ENCODE measurements around the gene RAB3D. TPM values are rescaled to one million over a fixed set of nuclear protein-coding genes. Genes with fewer than 3 reads are reported as not detected.

The RAB3D gene
- total and polyA plus RNA-seq, 10 of the 15 experiments (the other 5 are each of a cell fraction or from before 2014, with no cell fraction given), result 1.1 to 15.7 (median 6.2) TPM

- TF ChIP-seq ZBTB40 (IDR thresholded peaks at IDR 0.05; ENCODE audit: borderline replicate concordance), result no peak
- 0 out of 4 replicates have a peak, but pooled peaks of 1 of the 2 experiments have one; percentile 16 for TF ChIP-seq ETV6 (conservative IDR thresholded peaks at IDR 0.05 in 1 of 2, IDR thresholded peaks at IDR 0.05 in 1 of 2; ENCODE audit: borderline replicate concordance in 1 of 2, low read depth in 1 of 2)
- 0 out of 2 replicates have a peak, but pooled peaks have one; percentile 31 for TF ChIP-seq POLR2AphosphoS5 (IDR thresholded peaks at IDR 0.05; ENCODE audit: low read length)
- no peak for TF ChIP-seq SUPT20H (IDR thresholded peaks at IDR 0.05; ENCODE audit: borderline replicate concordance, control insufficient read depth, low read depth, low read length)
- peak; percentile 57 for TF ChIP-seq ZNF384 (IDR thresholded peaks at IDR 0.05; ENCODE audit: borderline replicate concordance, low read depth, low read length)
- TF ChIP-seq CREM (IDR thresholded peaks at IDR 0.05; ENCODE audit: low read depth), result peak; percentile 56; the same call in 1 of the 2 replicates
- TF ChIP-seq PKNOX1 (IDR thresholded peaks at IDR 0.05), result peak; percentile 46
- peak in 1 of 2 experiments; percentile 85; a peak in 2 of 4 replicates for TF ChIP-seq CEBPB (IDR thresholded peaks at IDR 0.05; ENCODE audit: borderline replicate concordance in 1 of 2, low read depth in 2 of 2, low read length in 2 of 2)
- peak; percentile 63 for TF ChIP-seq NFIC (IDR thresholded peaks at IDR 0.05; ENCODE audit: low read depth, low read length)
- TF ChIP-seq ZNF687 (IDR thresholded peaks at IDR 0.05), result 0 out of 2 replicates have a peak, but pooled peaks have one; percentile 28
- TF ChIP-seq RCOR1 (conservative IDR thresholded peaks at IDR 0.05; ENCODE audit: low read depth, low read length), result no peak
- peak; percentile 23 for TF ChIP-seq MEF2B (IDR thresholded peaks at IDR 0.05; ENCODE audit: partially characterized antibody, poor library complexity, severe bottlenecking)
- TF ChIP-seq DPF2 (IDR thresholded peaks at IDR 0.05), result 0 out of 2 replicates have a peak, but pooled peaks have one; percentile 13
- no peak for TF ChIP-seq IRF5 (IDR thresholded peaks at IDR 0.05; ENCODE audit: borderline replicate concordance)
- TF ChIP-seq JUNB (IDR thresholded peaks at IDR 0.05), result peak; percentile 45; the same call in 1 of the 2 replicates
- 0 out of 2 replicates have a peak, but pooled peaks have one; percentile 38 for TF ChIP-seq CHD2 (IDR thresholded peaks at IDR 0.05; ENCODE audit: borderline replicate concordance, low read depth, low read length)
- peak; percentile 68; the same call in 1 of the 2 replicates for TF ChIP-seq CREB1 (IDR thresholded peaks at IDR 0.05; ENCODE audit: low read depth)
- TF ChIP-seq LARP7 (IDR thresholded peaks at IDR 0.05), result no peak
- TF ChIP-seq ZBED1 (IDR thresholded peaks at IDR 0.05; ENCODE audit: borderline replicate concordance), result peak; percentile 99
Measured at GRCh38 chr19:11324079-11324661, 15.3 kb downstream of the RAB3D start (continued).

Measured in GM12878 (cell line).